A549 (cell line): Measurements from ENCODE around the gene COQ9.

ENCODE experiments used
- CTCF ChIP-seq: fragments of >200 bp; sonication (Bioruptor Twin); formaldehyde crosslinking; IDR thresholded peaks from 3 replicates; pipeline ENCODE4 v1.5.1; 2016
- E2F6 ChIP-seq: IDR thresholded peaks from 2 replicates; pipeline ENCODE4 v1.6.1; 2012; ENCODE audit warnings: low read depth, borderline replicate concordance
- EHF ChIP-seq: fragments of 250-450 bp; sonication (Bioruptor Pico); IDR thresholded peaks from 2 replicates; pipeline ENCODE4 v1.5.0; 2020; ENCODE audit warnings: mild to moderate bottlenecking
- EP300 ChIP-seq, 2 experiments: fragments of >200 bp; sonication (Bioruptor Twin); formaldehyde crosslinking; IDR thresholded peaks; 2 replicates in 1 of 2; 3 replicates in 1 of 2; pipeline ENCODE4 v1.6.1; 2016 to 2017
- FOSL2 ChIP-seq, 2 experiments: fragments of 450-650 bp in 1 of 2; fragments of >200 bp in 1 of 2; sonication (Bioruptor Twin) in 1 of 2; formaldehyde crosslinking; IDR thresholded peaks; 2 replicates each; pipeline versions ENCODE4 v1.5.0 to v1.6.1; 2016 to 2020; ENCODE audit warnings: mild to moderate bottlenecking in 1 of 2, moderate library complexity in 1 of 2
- JUN ChIP-seq, 2 experiments: fragments of >200 bp; sonication (Bioruptor Twin); formaldehyde crosslinking; IDR thresholded peaks; 2 replicates in 1 of 2; 3 replicates in 1 of 2; pipeline ENCODE4 v1.6.1; 2016 to 2017
- POLR2A ChIP-seq: IDR thresholded peaks from 2 replicates; pipeline ENCODE4 v1.6.1; 2012; ENCODE audit warnings: mild to moderate bottlenecking, low read length
- RAD21 ChIP-seq, 2 experiments: fragments of >200 bp in 1 of 2; sonication (Bioruptor Twin) in 1 of 2; formaldehyde crosslinking in 1 of 2; IDR thresholded peaks in 1 of 2; conservative IDR thresholded peaks in 1 of 2; 2 replicates in 1 of 2; 3 replicates in 1 of 2; pipeline ENCODE4 v1.6.1; 2012 to 2018; ENCODE audit warnings: inconsistent platforms in 1 of 2
- RNF2 ChIP-seq: fragments of 200-600 bp; sonication (generic); IDR thresholded peaks from 2 replicates; pipeline ENCODE4 v1.6.1; 2016; ENCODE audit warnings: low read depth, mild to moderate bottlenecking, antibody characterized with exemption, moderate library complexity, borderline replicate concordance
- SMC3 ChIP-seq: fragments of >200 bp; sonication (Bioruptor Twin); formaldehyde crosslinking; IDR thresholded peaks from 3 replicates; pipeline ENCODE4 v1.6.1; 2018; ENCODE audit warnings: inconsistent platforms

GRCh38 chr16:57471852-57472664, 24.8 kb downstream of the COQ9 start:
- TF ChIP-seq POLR2A = no peak
- no peak; the same call in 2 of the 3 replicates for TF ChIP-seq SMC3
- TF ChIP-seq E2F6 = no peak
- TF ChIP-seq JUN (IDR thresholded peaks at IDR 0.05) = peak; percentile 95
- peak; percentile 23; the same call in 1 of the 2 replicates for TF ChIP-seq FOSL2 (IDR thresholded peaks at IDR 0.05)
- TF ChIP-seq FOSL2 (CRISPR knock-in tag; IDR thresholded peaks at IDR 0.05) = peak; percentile 67
- 0 out of 5 replicates have a peak, but pooled peaks of 1 of the 2 experiments have one; percentile 31 for TF ChIP-seq RAD21 (conservative IDR thresholded peaks at IDR 0.05 in 1 of 2, IDR thresholded peaks at IDR 0.05 in 1 of 2)
- TF ChIP-seq RNF2 = no peak
- TF ChIP-seq CTCF = no peak
- peak; percentile 87 to 90; a peak in 4 of 5 replicates for TF ChIP-seq EP300 (IDR thresholded peaks at IDR 0.05)
- TF ChIP-seq EHF (CRISPR knock-in tag) = no peak; the same call in 1 of the 2 replicates
